Measurements from ENCODE around the gene ACTL8.

- TF ChIP-seq CTCF (IDR thresholded peaks at IDR 0.05) (no peak), POLR2A (IDR thresholded peaks at IDR 0.05) (no peak), EP300 (IDR thresholded peaks at IDR 0.05; ENCODE audit: low read depth) (no peak)
Observed at GRCh38 chr1:17852383-17852782, 97.2 kb downstream of the ACTL8 start.
